NCI-H446 treated with DMSO at 0.1 percent for 48 hours (cell line): ENCODE data around the gene VTI1A.

ENCODE experiments used
- DNase-seq: peaks from one replicate; lab custom pipeline; 2025; lab: John Stamatoyannopoulos, UW

The VTI1A gene

DNA sequence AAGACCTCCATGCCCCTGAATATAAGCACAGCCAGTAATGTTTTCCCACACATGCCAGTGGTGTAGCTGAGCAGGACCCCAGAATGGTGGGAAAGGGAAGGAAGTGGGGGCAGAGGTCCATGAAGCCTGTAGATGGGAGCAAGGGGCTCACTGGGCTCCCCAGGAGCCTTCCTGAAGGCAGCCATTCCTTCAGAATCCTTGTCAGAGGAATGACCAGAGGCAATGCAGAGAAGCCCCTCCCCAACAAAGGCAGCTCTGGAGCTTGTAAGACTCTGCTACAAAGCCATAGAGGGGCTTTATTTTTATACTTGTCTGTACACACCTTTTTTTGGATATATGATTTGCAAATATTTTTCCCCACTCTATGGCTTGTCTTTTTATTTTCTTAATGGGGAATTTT lies 338.1 kb downstream of the VTI1A start:
- no peak for DNase-seq

- DNase-seq, result no peak
Measured at GRCh38 chr10:112789248-112789647, 342.2 kb downstream of the VTI1A start.

- DNase-seq, result no peak
Measured at GRCh38 chr10:112790030-112790429, 343.0 kb downstream of the VTI1A start.

GRCh38 chr10:112790921-112791320 lies 343.9 kb downstream of the VTI1A start:
- no peak for DNase-seq

DNA sequence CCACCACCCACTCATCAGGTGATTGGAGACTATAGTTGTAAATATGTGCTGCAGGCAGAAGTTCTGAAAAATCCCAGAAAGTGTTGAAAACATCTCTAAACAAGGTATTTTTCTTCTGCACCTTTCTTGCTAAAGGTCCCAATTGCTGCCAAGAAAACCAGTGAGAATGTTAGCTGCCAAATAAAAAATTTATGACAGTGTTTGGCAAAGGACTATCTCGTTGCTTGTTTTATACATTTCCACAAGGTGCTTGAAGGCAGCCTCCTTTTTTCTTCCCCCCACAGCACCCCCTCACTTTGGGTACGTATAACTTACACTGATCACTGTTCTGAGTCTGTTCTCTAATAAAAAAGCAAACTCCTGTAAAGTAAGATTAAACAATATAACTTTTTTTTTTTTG lies 344.4 kb downstream of the VTI1A start:
- no peak for DNase-seq

DNA sequence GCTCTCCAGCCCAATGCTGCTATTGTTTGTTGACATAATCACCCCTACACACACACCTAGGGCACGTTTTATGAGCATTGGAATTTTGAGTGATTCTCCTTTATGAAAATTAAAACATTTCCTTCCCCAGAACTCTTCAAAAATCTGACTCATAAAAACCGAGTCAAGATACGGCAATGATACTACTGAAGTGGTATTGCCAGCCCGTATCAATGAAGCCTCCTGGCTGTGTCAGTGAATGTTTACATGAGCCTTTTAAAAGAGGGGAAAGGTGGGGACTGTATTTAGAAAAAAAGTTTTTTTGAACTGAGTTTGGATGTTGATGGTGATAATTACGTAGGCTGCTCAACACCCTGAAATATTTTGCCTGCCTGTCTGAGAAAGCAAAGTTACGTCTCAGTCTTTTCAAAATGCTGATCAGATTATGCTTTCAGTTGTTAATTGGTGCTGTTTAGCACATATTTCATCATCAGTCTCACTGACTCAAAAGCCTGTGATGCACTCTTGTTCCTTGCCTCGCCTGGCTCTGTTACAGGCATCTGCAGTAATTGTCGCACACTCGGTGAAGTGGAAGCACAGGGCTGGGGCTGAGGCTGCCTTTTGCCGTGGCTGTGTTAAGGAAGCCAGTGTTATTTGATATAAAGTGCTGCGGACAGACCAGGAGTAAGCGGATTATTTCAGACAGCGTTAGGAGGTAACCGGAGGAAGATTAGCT lies 345.6 kb downstream of the VTI1A start:
- DNase-seq, result no peak

- peak; percentile 30 for DNase-seq
Measured at GRCh38 chr10:112793202-112793921, 346.3 kb downstream of the VTI1A start.

DNA sequence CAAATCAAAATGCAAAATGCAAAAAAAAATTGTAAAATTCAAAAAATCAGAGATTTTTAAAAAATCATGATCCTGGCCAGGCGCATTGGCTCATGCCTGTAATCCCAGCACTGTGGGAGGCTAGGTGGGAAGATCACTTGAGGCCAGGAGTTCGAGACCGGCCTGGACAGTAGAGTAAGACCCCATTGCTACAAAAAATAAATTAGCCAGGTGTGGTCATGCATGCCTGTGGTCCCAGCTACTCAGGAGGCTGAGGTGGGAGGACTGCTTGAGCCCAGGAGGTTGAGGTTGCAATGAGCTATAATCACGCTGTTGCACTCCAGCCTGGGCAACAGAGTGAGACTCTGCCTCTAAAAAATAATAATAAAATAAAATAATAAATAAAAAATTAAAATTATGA lies 347.2 kb downstream of the VTI1A start:
- no peak for DNase-seq

DNA sequence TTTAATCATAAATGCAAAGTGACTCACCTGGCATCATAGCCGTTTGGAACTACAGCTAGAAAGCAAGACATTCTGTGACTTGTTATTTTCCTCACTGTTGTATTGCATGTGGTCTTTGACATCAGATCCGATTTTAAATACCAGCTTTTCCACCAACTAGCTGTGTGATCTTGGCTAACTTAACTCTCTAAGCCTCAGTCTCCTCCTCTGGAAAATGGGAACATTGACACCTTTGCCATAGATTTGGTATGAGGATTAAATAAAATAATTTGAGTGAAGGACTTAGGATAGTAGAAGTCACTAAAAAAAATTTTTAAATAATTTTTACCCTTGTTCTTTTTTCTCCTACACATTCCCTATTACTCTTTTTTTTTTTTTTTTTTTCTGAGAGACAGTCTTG lies 348.1 kb downstream of the VTI1A start:
- DNase-seq, result no peak

DNA sequence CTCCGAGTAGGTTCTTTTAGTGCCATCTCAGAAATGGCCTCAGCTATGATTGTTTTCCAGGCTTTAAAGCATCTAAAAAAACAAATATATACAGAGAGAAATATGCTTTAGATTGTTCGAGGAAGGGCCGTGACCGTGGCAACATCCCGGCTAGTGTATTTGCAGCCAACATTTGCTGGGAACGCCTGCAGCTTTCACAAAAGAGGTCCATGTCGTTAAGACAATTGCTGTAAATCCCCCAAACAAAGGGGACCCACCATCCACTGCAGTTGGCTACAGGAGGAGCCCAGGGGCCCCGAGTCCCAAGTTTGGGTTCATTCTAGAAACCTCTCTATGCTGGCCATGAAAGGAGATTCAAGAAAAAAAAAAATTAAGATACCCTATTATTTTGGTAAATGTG lies 350.2 kb downstream of the VTI1A start:
- DNase-seq, result no peak

GRCh38 chr10:112797855-112798254 lies 350.8 kb downstream of the VTI1A start:
- DNase-seq, result no peak

DNA sequence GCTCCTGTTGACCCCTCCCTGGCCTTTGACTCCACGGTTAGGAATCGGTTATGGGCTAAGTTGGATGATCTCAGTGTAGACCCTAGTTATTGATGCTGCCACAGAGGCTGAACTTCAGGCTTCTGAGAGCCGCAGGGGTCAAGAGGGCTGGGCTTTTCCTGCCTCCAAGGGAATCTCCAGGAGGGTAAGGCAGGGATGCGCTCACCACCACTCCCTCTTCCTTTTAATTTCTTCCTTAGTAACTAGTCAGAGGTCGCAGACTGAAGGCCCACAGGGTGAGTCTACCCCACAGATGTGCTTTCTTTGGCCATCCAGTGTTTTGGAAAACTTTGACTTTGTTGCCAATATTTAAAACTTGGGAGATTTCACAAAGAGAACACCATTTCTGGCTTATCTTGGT lies 352.0 kb downstream of the VTI1A start:
- no peak for DNase-seq

- DNase-seq, result no peak
Measured at GRCh38 chr10:112799726-112800510, 352.9 kb downstream of the VTI1A start.

GRCh38 chr10:112801004-112801403 lies 354.0 kb downstream of the VTI1A start:
- DNase-seq, result no peak

GRCh38 chr10:112801748-112802147 lies 354.7 kb downstream of the VTI1A start:
- DNase-seq, result no peak

GRCh38 chr10:112802411-112803022 lies 355.5 kb downstream of the VTI1A start:
- DNase-seq, result no peak

DNA sequence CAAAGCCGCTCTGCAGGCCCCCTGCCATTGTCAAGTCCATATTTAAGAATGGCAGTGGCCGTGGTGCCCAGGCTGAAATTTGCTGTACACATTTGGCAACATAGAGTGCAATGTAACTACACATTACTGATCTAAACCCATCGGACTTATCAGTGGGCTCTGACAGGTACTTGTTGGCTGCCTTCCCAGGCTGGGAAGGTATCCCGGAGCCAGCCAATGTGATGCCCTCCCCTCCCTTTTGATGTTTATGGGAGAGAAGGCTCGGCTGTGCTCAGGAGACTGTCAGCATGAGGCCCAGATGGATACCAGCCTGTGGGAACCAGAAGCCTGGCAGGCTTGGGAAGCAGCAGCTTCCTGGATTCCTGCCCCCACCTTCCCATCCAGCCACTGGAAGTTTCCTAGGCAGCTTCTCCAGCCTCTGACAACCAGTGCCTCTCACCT lies 357.0 kb downstream of the VTI1A start:
- DNase-seq, result no peak

DNA sequence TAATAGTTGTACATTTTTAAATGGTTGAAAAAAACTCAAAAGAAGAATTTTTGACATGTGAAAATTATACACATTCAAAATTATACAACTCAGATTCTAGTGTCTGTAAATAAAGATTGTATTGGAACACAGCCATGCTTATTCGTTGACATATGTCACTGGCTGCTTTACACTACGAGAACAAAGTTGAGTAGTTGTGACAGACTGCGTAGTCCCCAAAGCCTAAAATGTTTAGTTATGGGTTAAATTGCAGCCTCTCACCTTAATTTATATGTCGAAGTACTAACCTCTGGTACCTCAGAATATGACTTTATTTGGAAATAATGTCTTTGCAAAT lies 358.2 kb downstream of the VTI1A start:
- no peak for DNase-seq

DNA sequence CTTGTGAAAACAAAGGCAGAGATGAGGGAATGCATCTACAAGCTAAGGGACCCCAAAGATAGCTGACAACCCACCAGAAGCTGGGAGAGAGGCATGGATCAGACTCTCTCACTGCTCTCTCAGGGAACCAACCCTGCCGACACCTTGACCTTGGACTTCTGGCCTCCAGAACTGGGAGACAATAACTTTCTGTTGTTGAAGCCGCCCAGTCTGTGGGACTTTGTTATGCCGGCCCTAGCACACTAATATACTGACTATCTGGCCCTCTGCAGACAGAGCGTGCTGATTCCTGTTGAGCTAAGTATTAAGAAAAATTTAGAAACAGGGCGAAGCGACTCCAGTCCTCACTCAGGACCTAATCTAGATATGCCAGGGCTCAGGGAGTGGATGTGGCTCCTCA lies 358.7 kb downstream of the VTI1A start:
- no peak for DNase-seq

DNA sequence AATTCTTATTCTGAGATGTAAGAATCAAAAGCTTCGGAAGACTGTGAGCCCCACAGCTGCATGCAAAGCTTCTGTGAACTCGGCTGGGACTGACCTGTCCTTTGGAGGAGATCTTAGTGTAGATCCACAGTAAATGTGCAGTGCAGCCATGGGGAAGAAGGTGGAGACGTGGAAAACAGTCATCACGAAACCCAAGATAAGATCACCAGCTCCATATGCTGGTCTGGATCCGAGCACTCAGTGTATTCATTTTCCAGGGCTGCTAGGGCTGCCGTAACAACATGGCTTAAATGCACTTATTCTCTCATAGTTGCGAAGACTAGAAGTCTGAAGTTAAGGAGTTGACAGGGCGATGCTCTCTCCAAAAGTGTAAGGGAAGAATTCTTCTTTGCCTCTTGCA lies 360.0 kb downstream of the VTI1A start:
- no peak for DNase-seq

GRCh38 chr10:112809736-112810135 lies 362.7 kb downstream of the VTI1A start:
- no peak for DNase-seq

- DNase-seq, result no peak
Measured at GRCh38 chr10:112810711-112811151, 363.7 kb downstream of the VTI1A start.
